HepG2 (cell line): ENCODE data around the gene MAPK6. TPM values are rescaled to one million over a fixed set of nuclear protein-coding genes. Genes with fewer than 3 reads are reported as not detected.
A peak's percentile ranks its signal among the peaks of the same experiment; 100 is the strongest.

Experiments used
- CEBPZ ChIP-seq: IDR thresholded peaks from 2 replicates; pipeline ENCODE4 v1.6.1; 2012; ENCODE audit warnings: low read length, improper control_type of control experiment
- FOXP1 ChIP-seq, 2 experiments: fragments of 450-650 bp in 1 of 2; IDR thresholded peaks; 2 replicates each; pipeline ENCODE4 v1.6.1; 2017 to 2018; ENCODE audit warnings: antibody characterized with exemption in 1 of 2
- HDAC1 ChIP-seq: sonication (generic); formaldehyde crosslinking; IDR thresholded peaks from 2 replicates; pipeline ENCODE4 v1.5.1; 2020; ENCODE audit warnings: mild to moderate bottlenecking, missing genetic modification reagents
- KLF12 ChIP-seq: sonication (generic); formaldehyde crosslinking; IDR thresholded peaks from 2 replicates; pipeline ENCODE4 v1.4.0; 2020; ENCODE audit warnings: missing genetic modification reagents, borderline replicate concordance
- PRDM10 ChIP-seq: sonication (generic); formaldehyde crosslinking; IDR thresholded peaks from 2 replicates; pipeline ENCODE4 v1.4.0; 2020; ENCODE audit warnings: low read depth, missing genetic modification reagents
- SOX6 ChIP-seq, 2 experiments: fragments of 450-650 bp in 1 of 2; sonication (generic) in 1 of 2; formaldehyde crosslinking in 1 of 2; IDR thresholded peaks; 2 replicates each; pipeline versions ENCODE4 v1.4.0 to v1.6.1; 2017 to 2020; ENCODE audit warnings: antibody characterized with exemption in 1 of 2, mild to moderate bottlenecking in 1 of 2, missing genetic modification reagents in 1 of 2
- ZNF234 ChIP-seq: sonication (generic); formaldehyde crosslinking; conservative IDR thresholded peaks from 2 replicates; pipeline ENCODE4 v1.5.1; 2020; ENCODE audit warnings: mild to moderate bottlenecking, missing genetic modification reagents
- ZNF343 ChIP-seq: sonication (generic); formaldehyde crosslinking; IDR thresholded peaks from 2 replicates; pipeline ENCODE4 v1.4.0; 2020; ENCODE audit warnings: mild to moderate bottlenecking, missing genetic modification reagents
- ZNF441 ChIP-seq: sonication (generic); formaldehyde crosslinking; IDR thresholded peaks from 2 replicates; pipeline ENCODE4 v1.7.0; 2021; ENCODE audit warnings: missing genetic modification reagents, borderline replicate concordance
- ZNF598 ChIP-seq: sonication (generic); formaldehyde crosslinking; IDR thresholded peaks from 2 replicates; pipeline ENCODE4 v1.5.1; 2020; ENCODE audit warnings: mild to moderate bottlenecking, missing genetic modification reagents, borderline replicate concordance
- ZNF670 ChIP-seq: sonication (generic); formaldehyde crosslinking; IDR thresholded peaks from 2 replicates; pipeline ENCODE4 v1.8.0; 2022; ENCODE audit warnings: mild to moderate bottlenecking, missing genetic modification reagents, borderline replicate concordance
- ZNF800 ChIP-seq: sonication (generic); formaldehyde crosslinking; IDR thresholded peaks from 2 replicates; pipeline ENCODE4 v1.4.0; 2020; ENCODE audit warnings: missing genetic modification reagents
- polyA plus RNA-seq, 8 experiments: library from polyadenylated mRNA; depleted of rRNA in 3 of 8; stranded (reverse) in 7 of 8; unstranded in 1 of 8; fragments of >200 nt; fragmentation: Illumina TruSeq in 4 of 8; extraction: Trizol in 4 of 8; gene quantifications; 2 replicates each; pipeline versions ENCODE4 v1.2.1 to v1.2.3, GENCODE V29; 2011 to 2016; ENCODE audit warnings: low read depth in 4 of 8, missing spikeins in 1 of 8, mixed read lengths in 1 of 8; ENCODE audit not compliant: insufficient read depth in 1 of 8
- total RNA-seq, 5 experiments: library from RNA; depleted of rRNA; stranded (reverse); fragments of >200 nt; fragmentation: Illumina TruSeq; extraction: Trizol; gene quantifications; 2 replicates each; pipeline ENCODE4 v1.2.3, GENCODE V29; 2016; ENCODE audit warnings: low read depth in 1 of 5
- TF ChIP-seq, protein P1 (sequence below): sonication (generic); formaldehyde crosslinking; IDR thresholded peaks from 2 replicates; pipeline ENCODE4 v1.4.0; 2020; ENCODE audit warnings: missing genetic modification reagents
- TF ChIP-seq, protein P2 (sequence below): sonication (generic); formaldehyde crosslinking; IDR thresholded peaks from 2 replicates; pipeline ENCODE4 v1.4.0; 2020; ENCODE audit warnings: missing genetic modification reagents, borderline replicate concordance

Gene MAPK6
- total and polyA plus RNA-seq, 2 of the 13 experiments (the other 11 are each of a cell fraction or from before 2014, with no cell fraction given): 89.5 to 99.7 TPM

DNA sequence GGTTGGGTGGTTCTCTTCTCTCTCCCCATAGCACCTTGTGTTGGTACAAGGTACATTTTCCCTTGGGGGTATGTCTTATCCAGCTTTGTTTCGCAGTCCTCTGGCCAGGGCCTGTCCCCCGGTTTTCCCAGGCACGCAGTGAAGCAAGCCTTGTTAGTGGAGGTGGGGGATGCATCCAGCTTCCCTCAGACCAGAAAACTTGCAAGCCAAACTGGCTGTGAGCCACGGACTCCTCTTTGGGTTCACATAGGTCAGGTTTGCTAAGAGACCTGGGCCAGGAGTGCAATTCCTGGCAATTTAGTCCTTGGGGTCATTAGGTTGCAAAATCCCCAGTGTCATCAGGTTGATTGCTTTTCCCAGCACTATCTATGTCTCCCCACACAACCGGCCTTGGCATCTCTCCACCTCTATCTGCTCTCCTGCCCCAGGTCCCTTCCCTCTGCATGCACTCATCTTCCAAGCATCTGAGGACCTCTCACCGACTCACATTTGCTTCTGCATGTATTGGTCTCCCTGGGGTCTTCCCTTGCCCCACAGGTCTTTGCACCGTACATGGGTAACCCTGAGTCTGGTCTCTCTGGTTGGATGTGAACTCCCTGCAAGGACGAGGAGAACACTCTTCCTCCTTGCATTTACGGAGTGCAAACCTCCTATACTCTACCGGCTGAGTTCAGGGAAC is 59.3 kb downstream of the MAPK6 start (continued):
- TF ChIP-seq CEBPZ (no peak), HDAC1 (CRISPR knock-in tag) (peak; percentile 41; the same call in 1 of the 2 replicates), ZNF800 (no peak), FOXP1 (IDR thresholded peaks at IDR 0.05) (no peak), FOXP1 (CRISPR knock-in tag; IDR thresholded peaks at IDR 0.05) (peak; percentile 31; the same call in 1 of the 2 replicates), ZNF598 (CRISPR knock-in tag) (0 out of 2 replicates have a peak, but pooled peaks have one; percentile 24), ZNF343 (CRISPR knock-in tag) (no peak), KLF12 (CRISPR knock-in tag) (no peak), ZNF670 (no peak), PRDM10 (CRISPR knock-in tag) (no peak; the same call in 1 of the 2 replicates), ZNF441 (no peak), SOX6 (IDR thresholded peaks at IDR 0.05) (no peak), SOX6 (CRISPR knock-in tag; IDR thresholded peaks at IDR 0.05) (peak; percentile 58; the same call in 1 of the 2 replicates), ZNF234 (no peak)
- TF ChIP-seq, protein P1, sequence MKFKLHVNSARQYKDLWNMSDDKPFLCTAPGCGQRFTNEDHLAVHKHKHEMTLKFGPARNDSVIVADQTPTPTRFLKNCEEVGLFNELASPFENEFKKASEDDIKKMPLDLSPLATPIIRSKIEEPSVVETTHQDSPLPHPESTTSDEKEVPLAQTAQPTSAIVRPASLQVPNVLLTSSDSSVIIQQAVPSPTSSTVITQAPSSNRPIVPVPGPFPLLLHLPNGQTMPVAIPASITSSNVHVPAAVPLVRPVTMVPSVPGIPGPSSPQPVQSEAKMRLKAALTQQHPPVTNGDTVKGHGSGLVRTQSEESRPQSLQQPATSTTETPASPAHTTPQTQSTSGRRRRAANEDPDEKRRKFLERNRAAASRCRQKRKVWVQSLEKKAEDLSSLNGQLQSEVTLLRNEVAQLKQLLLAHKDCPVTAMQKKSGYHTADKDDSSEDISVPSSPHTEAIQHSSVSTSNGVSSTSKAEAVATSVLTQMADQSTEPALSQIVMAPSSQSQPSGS (CRISPR knock-in tag): peak; percentile 45; the same call in 1 of the 2 replicates
- TF ChIP-seq, protein P2, sequence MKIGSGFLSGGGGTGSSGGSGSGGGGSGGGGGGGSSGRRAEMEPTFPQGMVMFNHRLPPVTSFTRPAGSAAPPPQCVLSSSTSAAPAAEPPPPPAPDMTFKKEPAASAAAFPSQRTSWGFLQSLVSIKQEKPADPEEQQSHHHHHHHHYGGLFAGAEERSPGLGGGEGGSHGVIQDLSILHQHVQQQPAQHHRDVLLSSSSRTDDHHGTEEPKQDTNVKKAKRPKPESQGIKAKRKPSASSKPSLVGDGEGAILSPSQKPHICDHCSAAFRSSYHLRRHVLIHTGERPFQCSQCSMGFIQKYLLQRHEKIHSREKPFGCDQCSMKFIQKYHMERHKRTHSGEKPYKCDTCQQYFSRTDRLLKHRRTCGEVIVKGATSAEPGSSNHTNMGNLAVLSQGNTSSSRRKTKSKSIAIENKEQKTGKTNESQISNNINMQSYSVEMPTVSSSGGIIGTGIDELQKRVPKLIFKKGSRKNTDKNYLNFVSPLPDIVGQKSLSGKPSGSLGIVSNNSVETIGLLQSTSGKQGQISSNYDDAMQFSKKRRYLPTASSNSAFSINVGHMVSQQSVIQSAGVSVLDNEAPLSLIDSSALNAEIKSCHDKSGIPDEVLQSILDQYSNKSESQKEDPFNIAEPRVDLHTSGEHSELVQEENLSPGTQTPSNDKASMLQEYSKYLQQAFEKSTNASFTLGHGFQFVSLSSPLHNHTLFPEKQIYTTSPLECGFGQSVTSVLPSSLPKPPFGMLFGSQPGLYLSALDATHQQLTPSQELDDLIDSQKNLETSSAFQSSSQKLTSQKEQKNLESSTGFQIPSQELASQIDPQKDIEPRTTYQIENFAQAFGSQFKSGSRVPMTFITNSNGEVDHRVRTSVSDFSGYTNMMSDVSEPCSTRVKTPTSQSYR (CRISPR knock-in tag): peak; percentile 30; the same call in 1 of the 2 replicates
